GM23338 (cell line): Measurements from ENCODE around the gene ADD1. TPM values are rescaled to one million over a fixed set of nuclear protein-coding genes. Genes with fewer than 3 reads are reported as not detected.

ENCODE experiments used
- ATAC-seq: fragments of 200-7000 bp; cut with Tn5 transposase; 3 replicates; pipeline ENCODE4 v1.9.1; 2020
- DNase-seq: peaks from one replicate; pipeline ENCODE4 v3.0.0-alpha.2; 2015; ENCODE audit warnings: low spot score
- H2AFZ ChIP-seq: fragments of 200-600 bp; sonication (generic); 2 replicates; pipeline ENCODE4 v1.8.0; 2016; ENCODE audit warnings: antibody characterized with exemption, mild to moderate bottlenecking, moderate library complexity
- H3F3A ChIP-seq: fragments of 200-600 bp; sonication (generic); replicated peaks from 2 replicates; pipeline ENCODE4 v1.8.0; 2017; ENCODE audit warnings: antibody characterized with exemption, mixed run types, low read depth
- H3K27ac ChIP-seq: fragments of 200-600 bp; sonication (generic); 2 replicates; pipeline ENCODE4 v1.6.1; 2016; ENCODE audit warnings: low read depth
- H3K27me3 ChIP-seq: fragments of 200-600 bp; sonication (generic); 2 replicates; pipeline ENCODE4 v1.8.0; 2016; ENCODE audit warnings: mild to moderate bottlenecking, mixed run types, moderate library complexity; ENCODE audit not compliant: insufficient read depth
- H3K36me3 ChIP-seq: fragments of 200-600 bp; sonication (generic); 2 replicates; pipeline ENCODE4 v1.8.0; 2016; ENCODE audit warnings: mild to moderate bottlenecking; ENCODE audit not compliant: insufficient read depth
- H3K4me1 ChIP-seq: fragments of 200-600 bp; sonication (generic); 2 replicates; pipeline ENCODE4 v1.8.0; 2016; ENCODE audit warnings: mild to moderate bottlenecking, moderate library complexity; ENCODE audit not compliant: insufficient read depth
- H3K4me2 ChIP-seq: fragments of 200-600 bp; sonication (generic); 2 replicates; pipeline ENCODE4 v1.7.1; 2017; ENCODE audit warnings: mixed run types
- H3K4me3 ChIP-seq: fragments of 200-600 bp; sonication (generic); 2 replicates; pipeline ENCODE4 v1.6.1; 2016; ENCODE audit warnings: mixed run types
- H3K79me2 ChIP-seq: fragments of 200-600 bp; sonication (generic); replicated peaks from 2 replicates; pipeline ENCODE4 v1.8.0; 2017; ENCODE audit warnings: mild to moderate bottlenecking; ENCODE audit not compliant: insufficient read depth
- H3K9me2 ChIP-seq: fragments of 200-600 bp; sonication (generic); 2 replicates; pipeline ENCODE4 v1.8.0; 2017; ENCODE audit not compliant: insufficient read depth
- H4K20me1 ChIP-seq: fragments of 200-600 bp; sonication (generic); replicated peaks from 2 replicates; pipeline ENCODE4 v1.8.0; 2017; ENCODE audit warnings: mild to moderate bottlenecking; ENCODE audit not compliant: insufficient read depth
- H3K27ac Mint-ChIP-seq: 2 replicates; pipeline ENCODE4 v1.8.0; 2020; ENCODE audit warnings: inconsistent platforms, mild to moderate bottlenecking, moderate library complexity, mixed read lengths
- H3K27me3 Mint-ChIP-seq: 3 replicates; pipeline ENCODE4 v1.8.0; 2022; ENCODE audit warnings: low read depth, mild to moderate bottlenecking, moderate library complexity, mixed read lengths, inconsistent platforms; ENCODE audit not compliant: insufficient read depth, poor library complexity
- H3K36me3 Mint-ChIP-seq: 3 replicates; pipeline ENCODE4 v1.8.0; 2021; ENCODE audit warnings: low read depth, mild to moderate bottlenecking, inconsistent platforms, moderate library complexity, mixed read lengths
- H3K4me1 Mint-ChIP-seq: 3 replicates; pipeline ENCODE4 v1.8.0; 2020; ENCODE audit warnings: mild to moderate bottlenecking, inconsistent platforms, mixed read lengths
- H3K4me3 Mint-ChIP-seq: 3 replicates; pipeline ENCODE4 v1.8.0; 2021; ENCODE audit warnings: moderate library complexity, mild to moderate bottlenecking, inconsistent platforms, mixed read lengths
- H3K9me3 Mint-ChIP-seq: 3 replicates; pipeline ENCODE4 v1.8.0; 2020; ENCODE audit warnings: moderate library complexity, mild to moderate bottlenecking, inconsistent platforms, mixed read lengths
- ETS1 ChIP-seq: IDR thresholded peaks from 2 replicates; pipeline ENCODE4 v1.6.1; 2016; ENCODE audit warnings: antibody characterized with exemption
- EZH2phosphoT487 ChIP-seq: fragments of 200-600 bp; sonication (generic); IDR thresholded peaks from one replicate; pipeline ENCODE4 v1.8.1; 2018; ENCODE audit warnings: antibody characterized with exemption; ENCODE audit not compliant: unreplicated experiment
- JUNB ChIP-seq: IDR thresholded peaks from one replicate; pipeline ENCODE4 v1.6.1; 2016; ENCODE audit warnings: antibody characterized with exemption; ENCODE audit not compliant: unreplicated experiment
- NANOG ChIP-seq: IDR thresholded peaks from 2 replicates; pipeline ENCODE4 v1.6.1; 2016; ENCODE audit warnings: antibody characterized with exemption, borderline replicate concordance
- POLR2AphosphoS5 ChIP-seq: IDR thresholded peaks from 2 replicates; pipeline ENCODE4 v1.6.1; 2016; ENCODE audit warnings: antibody characterized with exemption, low read depth
- REST ChIP-seq: IDR thresholded peaks from one replicate; pipeline ENCODE4 v1.6.1; 2018; ENCODE audit warnings: antibody characterized with exemption; ENCODE audit not compliant: unreplicated experiment
- STAT1 ChIP-seq: IDR thresholded peaks from one replicate; pipeline ENCODE4 v1.6.1; 2016; ENCODE audit warnings: antibody characterized with exemption; ENCODE audit not compliant: unreplicated experiment
- ZNF114 ChIP-seq: fragments of 250-450 bp; sonication (Bioruptor Pico); IDR thresholded peaks from 2 replicates; pipeline ENCODE4 v1.5.0; 2020; ENCODE audit warnings: mild to moderate bottlenecking, moderate library complexity
- ZNF331 ChIP-seq: fragments of 250-450 bp; sonication (Bioruptor Pico); IDR thresholded peaks from 2 replicates; pipeline ENCODE4 v1.5.0; 2020; ENCODE audit warnings: low read depth, mild to moderate bottlenecking, moderate library complexity
- ZNF462 ChIP-seq: fragments of 250-450 bp; sonication (Bioruptor Pico); IDR thresholded peaks from 2 replicates; pipeline ENCODE4 v1.5.0; 2020; ENCODE audit warnings: mild to moderate bottlenecking, moderate library complexity
- polyA plus RNA-seq: library from polyadenylated mRNA; unstranded; fragments of >200 nt; fragmentation: Nextera tagmentation; extraction: Ambion mirVana; gene quantifications from 2 replicates; pipeline ENCODE4 v1.2.1, GENCODE V29; 2016
- total RNA-seq: library from RNA; depleted of rRNA; stranded (reverse); fragments of >200 nt; shearing (Covaris generic); gene quantifications from 2 replicates; pipeline ENCODE4 v1.2.3, GENCODE V29; 2014

ADD1 gene
- total and polyA plus RNA-seq, 2 experiments from 2014 or later = 126 to 144 TPM

GRCh38 chr4:2824836-2825381 lies 18.7 kb upstream of the ADD1 start (continued):
- no peak for TF ChIP-seq ZNF331 (CRISPR knock-in tag)
- no peak for TF ChIP-seq STAT1
- no peak for TF ChIP-seq JUNB
- no peak for TF ChIP-seq EZH2phosphoT487
- no peak for TF ChIP-seq ZNF462 (CRISPR knock-in tag)

GRCh38 chr4:2825740-2826139 lies 17.9 kb upstream of the ADD1 start:
- Mint-ChIP-seq H3K9me3 (peaks cover 3% of the 10 kb centered on the region; the same call in 2 of the 3 replicates), H3K27me3 (peaks cover 2% of the 10 kb centered on the region), H3K4me3 (no peak overlapping the region), H3K4me1 (no peaks in the 10 kb centered on the region), H3K36me3 (peaks cover 37% of the 10 kb centered on the region), H3K27ac (no peak overlapping the region)
- ATAC-seq (peak; percentile 34; the same call in 1 of the 3 replicates), DNase-seq (no peak)
- H3K79me2 ChIP-seq = no peaks in the 10 kb centered on the region; the same call in 1 of the 2 replicates
- H3K9me2 ChIP-seq = no peaks in the 10 kb centered on the region
- H3K4me1 ChIP-seq = no peaks in the 10 kb centered on the region
- no peak overlapping the region for H3K27ac ChIP-seq
- no peak overlapping the region for H3K4me3 ChIP-seq
- H3K27me3 ChIP-seq = no peaks in the 10 kb centered on the region
- H3K4me2 ChIP-seq = no peak overlapping the region
- H3F3A ChIP-seq = 0 out of 2 replicates have a peak, but pooled peaks cover 7% of the 10 kb centered on the region
- H3K36me3 ChIP-seq = no peaks in the 10 kb centered on the region
- H4K20me1 ChIP-seq = no peaks in the 10 kb centered on the region
- no peak overlapping the region for H2AFZ ChIP-seq
- TF ChIP-seq ZNF114 (CRISPR knock-in tag) = no peak
- TF ChIP-seq POLR2AphosphoS5 = no peak
- TF ChIP-seq REST = no peak
- TF ChIP-seq STAT1 = no peak
- no peak for TF ChIP-seq JUNB
- no peak for TF ChIP-seq NANOG
- TF ChIP-seq ETS1 = no peak
